ENCODE data around the gene TEX261.
"Not testable (repeated sequence)": the region's sequence is repeated elsewhere in the genome, so short reads cannot be mapped to it uniquely, and the experiment has no call there.

GRCh38 chr2:70999931-71000330, 5.3 kb upstream of the TEX261 start:
- TF ChIP-seq EZH2phosphoT487 (IDR thresholded peaks at IDR 0.05; ENCODE audit: unreplicated experiment); CTCF (conservative IDR thresholded peaks at IDR 0.05; ENCODE audit: low read depth in 2 of 2); EZH2 (IDR thresholded peaks at IDR 0.05; ENCODE audit: low read depth, unreplicated experiment); POLR2AphosphoS5 (IDR thresholded peaks at IDR 0.05; ENCODE audit: low read depth); JUNB (IDR thresholded peaks at IDR 0.05; ENCODE audit: unreplicated experiment); STAT1 (IDR thresholded peaks at IDR 0.05; ENCODE audit: unreplicated experiment); NANOG (IDR thresholded peaks at IDR 0.05; ENCODE audit: borderline replicate concordance); ZNF462 (CRISPR knock-in tag; IDR thresholded peaks at IDR 0.05); ZNF331 (CRISPR knock-in tag; IDR thresholded peaks at IDR 0.05; ENCODE audit: low read depth): not testable (repeated sequence)
- TF ChIP-seq, protein P1, sequence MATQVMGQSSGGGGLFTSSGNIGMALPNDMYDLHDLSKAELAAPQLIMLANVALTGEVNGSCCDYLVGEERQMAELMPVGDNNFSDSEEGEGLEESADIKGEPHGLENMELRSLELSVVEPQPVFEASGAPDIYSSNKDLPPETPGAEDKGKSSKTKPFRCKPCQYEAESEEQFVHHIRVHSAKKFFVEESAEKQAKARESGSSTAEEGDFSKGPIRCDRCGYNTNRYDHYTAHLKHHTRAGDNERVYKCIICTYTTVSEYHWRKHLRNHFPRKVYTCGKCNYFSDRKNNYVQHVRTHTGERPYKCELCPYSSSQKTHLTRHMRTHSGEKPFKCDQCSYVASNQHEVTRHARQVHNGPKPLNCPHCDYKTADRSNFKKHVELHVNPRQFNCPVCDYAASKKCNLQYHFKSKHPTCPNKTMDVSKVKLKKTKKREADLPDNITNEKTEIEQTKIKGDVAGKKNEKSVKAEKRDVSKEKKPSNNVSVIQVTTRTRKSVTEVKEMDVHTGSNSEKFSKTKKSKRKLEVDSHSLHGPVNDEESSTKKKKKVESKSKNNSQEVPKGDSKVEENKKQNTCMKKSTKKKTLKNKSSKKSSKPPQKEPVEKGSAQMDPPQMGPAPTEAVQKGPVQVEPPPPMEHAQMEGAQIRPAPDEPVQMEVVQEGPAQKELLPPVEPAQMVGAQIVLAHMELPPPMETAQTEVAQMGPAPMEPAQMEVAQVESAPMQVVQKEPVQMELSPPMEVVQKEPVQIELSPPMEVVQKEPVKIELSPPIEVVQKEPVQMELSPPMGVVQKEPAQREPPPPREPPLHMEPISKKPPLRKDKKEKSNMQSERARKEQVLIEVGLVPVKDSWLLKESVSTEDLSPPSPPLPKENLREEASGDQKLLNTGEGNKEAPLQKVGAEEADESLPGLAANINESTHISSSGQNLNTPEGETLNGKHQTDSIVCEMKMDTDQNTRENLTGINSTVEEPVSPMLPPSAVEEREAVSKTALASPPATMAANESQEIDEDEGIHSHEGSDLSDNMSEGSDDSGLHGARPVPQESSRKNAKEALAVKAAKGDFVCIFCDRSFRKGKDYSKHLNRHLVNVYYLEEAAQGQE (IDR thresholded peaks at IDR 0.05; ENCODE audit: unreplicated experiment), result not testable (repeated sequence)
- TF ChIP-seq, protein P2, sequence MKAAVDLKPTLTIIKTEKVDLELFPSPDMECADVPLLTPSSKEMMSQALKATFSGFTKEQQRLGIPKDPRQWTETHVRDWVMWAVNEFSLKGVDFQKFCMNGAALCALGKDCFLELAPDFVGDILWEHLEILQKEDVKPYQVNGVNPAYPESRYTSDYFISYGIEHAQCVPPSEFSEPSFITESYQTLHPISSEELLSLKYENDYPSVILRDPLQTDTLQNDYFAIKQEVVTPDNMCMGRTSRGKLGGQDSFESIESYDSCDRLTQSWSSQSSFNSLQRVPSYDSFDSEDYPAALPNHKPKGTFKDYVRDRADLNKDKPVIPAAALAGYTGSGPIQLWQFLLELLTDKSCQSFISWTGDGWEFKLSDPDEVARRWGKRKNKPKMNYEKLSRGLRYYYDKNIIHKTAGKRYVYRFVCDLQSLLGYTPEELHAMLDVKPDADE (IDR thresholded peaks at IDR 0.05), result not testable (repeated sequence)

Data from GM23338 (cell line).